HG03442 (cell line): ENCODE data around the gene ANKRD30A.
"Not testable (repeated sequence)": the region's sequence is repeated elsewhere in the genome, so short reads cannot be mapped to it uniquely, and the experiment has no call there.

Experiments
- ATAC-seq: cut with Tn5 transposase; IDR thresholded peaks from one replicate; pipeline ENCODE4 v1.9.1; 2021; ENCODE audit warnings: mild to moderate bottlenecking, moderate library complexity; ENCODE audit not compliant: unreplicated experiment

The ANKRD30A gene

DNA sequence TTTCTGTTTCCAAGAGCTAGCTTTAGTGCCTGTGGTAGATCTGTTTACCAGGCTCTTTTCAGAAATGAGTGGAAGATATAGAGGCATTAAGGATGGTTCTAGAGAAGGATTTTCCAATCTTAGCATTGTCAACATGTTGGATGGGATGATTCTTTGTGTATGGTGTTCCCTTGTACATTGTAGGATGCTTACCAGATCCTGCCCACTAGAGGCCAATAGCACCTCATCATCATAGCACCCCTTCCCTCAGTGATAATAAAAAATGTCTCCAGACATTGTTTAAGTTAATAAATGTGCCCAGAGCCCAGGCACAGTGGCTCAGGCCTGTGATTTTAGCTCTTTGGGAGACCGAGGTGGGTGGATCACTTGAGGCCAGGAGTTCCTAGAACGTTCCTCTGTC lies 121.2 kb downstream of the ANKRD30A start:
- no peak for ATAC-seq

DNA sequence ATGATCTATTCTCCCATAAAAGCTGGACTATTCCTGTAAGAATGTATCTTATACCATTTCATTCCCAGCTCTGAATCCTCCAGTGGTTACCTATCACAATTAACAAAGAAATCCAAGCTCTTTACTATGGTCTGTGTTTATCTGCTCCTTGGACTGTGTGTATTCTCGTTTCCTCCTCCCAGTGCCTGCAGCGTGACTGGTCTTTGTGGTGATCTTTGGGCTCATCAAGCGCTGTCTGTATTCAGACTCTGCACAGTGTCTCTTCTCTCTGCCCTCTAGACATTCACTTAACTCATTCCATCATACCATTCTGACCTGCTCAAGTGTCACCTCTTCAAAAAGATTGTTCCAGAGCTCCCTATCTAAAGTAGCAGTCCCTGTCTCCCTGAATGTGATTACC lies 130.4 kb downstream of the ANKRD30A start:
- not testable (repeated sequence) for ATAC-seq

DNA sequence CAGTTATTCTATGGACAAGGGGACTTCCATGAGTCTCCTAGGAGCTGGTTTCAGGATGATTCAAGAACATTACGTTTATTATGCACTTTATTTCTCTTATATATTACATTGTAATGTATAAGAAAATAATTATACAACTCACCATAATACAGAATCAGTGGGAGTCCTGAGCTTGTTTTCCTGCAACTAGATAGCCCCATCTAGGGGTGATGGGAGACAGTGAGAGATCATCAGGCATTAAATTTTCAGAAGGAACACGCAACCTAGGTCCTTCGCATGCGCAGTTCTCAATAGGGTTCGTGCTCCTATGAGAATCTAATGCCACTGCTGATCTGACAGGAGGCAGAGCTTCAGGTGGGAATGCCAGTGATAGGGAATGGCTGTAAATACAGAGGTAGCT lies 137.9 kb downstream of the ANKRD30A start:
- ATAC-seq, result no peak

DNA sequence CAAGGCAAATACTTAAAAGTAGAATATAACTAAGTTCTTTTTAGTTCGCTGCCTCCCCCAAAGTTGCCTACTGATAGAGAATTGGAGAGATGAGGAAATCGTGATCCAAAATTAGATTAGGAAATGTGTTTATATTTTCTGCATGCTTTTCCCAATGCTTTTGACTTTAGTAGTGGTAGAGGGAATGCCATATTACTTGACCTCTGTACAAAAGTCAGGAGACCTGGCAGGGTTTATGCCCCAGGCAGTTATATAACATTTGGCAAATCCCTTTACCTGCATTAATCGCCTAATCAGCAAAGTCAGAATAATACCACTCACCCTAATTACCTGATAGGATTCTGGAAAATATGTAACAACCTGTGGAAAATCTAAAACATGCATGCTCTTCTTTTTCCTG lies 142.9 kb downstream of the ANKRD30A start:
- no peak for ATAC-seq

DNA sequence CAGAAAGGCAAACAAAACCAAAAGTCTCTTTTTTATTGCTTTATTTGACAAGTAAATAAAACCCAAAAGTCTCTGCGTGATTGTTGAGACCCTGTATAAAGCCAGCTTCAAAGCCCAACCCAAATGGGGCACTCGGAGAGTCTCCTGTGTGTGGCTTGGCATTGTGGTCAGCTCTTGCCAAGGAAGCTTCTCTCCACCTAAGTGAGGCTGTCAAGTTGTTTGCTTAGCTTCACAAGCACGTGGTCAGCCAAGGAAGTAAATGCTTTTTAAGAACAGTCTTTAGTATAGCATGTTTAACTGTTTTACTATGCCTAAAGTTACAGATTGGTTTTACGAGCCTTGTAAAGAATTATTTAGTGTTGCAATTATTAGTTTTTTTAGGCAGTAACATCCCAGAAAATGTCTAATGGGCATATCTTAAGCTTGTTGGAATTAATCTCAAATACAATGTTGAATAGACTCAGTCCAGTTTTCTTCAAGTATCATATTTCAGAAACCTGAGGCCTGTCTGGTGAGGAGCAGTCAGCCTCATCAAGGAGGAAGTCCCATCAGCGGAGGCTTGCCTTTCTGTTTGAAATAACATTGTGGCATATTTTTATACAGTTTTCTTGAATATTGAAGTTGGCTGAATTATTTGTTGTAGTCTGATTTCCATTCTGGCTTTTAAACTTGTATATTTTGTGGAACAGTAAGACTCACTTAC lies 144.3 kb downstream of the ANKRD30A start:
- no peak for ATAC-seq

DNA sequence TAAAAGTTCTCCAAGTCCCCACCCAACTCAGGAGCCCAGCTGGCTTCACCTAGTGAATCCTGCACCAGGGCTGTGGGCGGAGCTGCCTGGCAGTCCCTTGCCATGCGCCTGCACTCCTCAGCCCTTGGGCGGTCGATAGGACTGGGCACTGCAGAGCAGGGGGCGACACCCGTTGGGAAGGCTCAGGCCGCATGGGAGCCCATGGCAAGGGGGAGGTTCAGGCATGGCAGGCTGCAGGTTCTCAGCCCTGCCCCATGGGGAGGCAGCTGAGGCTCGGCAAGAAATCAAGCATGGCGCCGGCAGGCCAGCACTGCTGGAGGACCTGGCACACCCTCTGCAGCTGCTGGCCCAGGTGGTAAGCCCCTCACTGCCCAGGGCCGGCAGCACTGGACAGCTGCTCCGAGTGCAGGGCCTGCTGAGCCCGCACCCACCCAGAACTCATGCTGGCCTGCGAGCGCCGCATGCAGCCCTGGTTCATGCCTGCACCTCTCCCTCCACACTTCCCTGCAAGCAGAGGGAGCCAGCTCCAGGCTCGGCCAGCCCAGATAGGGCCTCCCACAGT lies 149.9 kb downstream of the ANKRD30A start:
- ATAC-seq, result no peak

DNA sequence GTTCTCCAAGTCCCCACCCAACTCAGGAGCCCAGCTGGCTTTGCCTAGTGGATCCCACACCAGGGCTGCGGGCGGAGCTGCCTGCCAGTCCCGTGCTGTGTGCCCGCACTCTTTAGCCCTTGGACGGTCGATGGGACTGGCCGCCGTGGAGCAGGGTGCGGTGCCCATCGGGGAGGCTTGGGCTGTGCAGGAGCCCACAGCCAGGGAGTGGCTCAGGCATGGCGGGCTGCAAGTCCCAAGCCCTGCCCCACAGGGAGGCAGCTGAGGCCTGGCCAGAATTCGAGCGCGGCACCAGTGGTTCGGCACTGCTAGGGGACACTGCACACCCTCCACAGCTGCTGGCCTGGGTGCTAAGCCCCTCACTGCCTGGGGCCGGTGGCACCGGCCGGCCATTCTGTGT lies 159.7 kb downstream of the ANKRD30A start:
- ATAC-seq, result no peak

DNA sequence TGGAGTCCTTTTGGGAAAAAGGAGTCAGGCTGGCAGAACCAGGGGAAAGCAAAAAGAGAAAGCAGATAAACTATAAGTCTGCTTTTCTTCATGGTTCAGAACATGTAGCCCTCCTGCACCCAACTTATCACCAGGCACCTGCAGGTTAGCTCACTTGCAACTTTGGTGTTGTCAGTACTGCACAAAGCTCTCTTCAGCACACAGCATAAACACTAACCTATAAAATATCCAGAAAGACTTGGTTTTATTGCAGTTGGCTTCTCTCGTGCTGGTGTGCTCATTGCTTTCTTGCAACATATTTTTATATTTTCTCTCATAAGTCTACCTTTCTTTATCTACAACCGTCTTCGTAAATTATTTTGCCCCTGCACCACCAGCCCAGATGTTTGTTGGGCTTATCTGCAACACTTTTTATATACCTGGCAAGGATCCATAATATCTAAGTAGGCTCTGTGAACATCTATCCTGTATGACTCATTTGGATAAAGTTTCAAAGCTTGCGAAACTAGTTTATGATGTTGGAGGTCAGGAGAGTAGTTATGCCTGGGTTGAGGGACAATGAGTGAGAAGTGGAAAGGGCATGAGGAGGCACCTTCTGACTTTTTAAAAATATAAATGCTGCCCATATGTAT lies 164.6 kb downstream of the ANKRD30A start:
- ATAC-seq, result no peak

DNA sequence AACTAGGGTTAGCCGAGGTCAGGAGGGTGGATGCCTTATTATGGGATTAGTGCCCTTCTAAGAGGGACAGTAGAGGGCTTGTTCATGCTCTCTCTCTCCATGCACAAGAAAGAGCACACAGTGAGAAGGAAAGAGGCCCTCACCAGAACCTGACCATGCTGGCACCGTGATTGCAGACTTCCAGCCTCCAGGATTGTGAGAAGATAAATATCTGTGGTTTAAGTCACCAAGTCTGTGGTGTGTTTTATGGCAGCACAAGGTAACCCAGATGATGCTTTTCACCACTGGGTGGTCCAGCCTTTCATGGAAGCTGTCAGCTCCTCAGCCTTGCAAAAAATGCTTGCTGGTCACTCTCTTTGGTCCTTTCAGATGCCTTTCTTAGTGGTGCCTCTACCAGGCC lies 175.9 kb downstream of the ANKRD30A start:
- no peak for ATAC-seq

DNA sequence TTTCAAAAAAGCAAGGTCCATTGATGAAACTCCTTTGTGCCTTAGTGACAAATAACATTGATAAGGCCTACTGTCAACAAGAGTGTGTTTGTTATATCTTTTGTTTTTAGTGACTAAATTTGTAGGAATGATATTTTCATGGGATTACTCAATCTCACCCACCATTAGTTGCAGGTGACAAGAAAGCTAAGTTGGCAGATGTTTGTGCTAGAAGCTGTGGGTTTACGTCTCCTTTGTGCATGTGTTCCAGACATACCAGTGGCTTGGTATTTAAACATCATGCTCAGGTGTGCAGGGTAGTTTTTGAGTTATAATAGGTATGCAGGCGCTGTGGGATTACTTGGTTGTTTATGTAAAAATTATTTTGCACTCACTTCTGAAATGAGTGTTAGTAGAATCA lies 178.6 kb downstream of the ANKRD30A start:
- no peak for ATAC-seq

DNA sequence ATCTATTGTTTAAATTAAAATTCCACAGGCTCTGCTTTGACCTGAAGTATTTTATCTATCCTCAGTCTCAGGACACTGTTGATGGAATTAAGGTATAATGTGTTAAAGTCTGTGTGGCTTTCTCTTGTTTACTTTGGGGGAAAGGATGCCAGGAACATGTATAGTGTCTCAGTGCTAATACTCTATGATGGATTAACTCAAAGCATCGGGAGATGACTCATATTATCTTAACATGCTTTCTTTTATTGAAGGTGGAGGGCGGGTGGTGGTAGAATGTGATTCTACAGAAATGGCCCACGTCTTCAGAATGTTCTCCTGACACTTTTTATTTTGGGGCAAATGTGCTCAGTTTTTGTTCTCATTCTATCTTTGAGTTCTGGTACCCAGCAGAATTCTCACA lies 189.0 kb downstream of the ANKRD30A start:
- no peak for ATAC-seq

DNA sequence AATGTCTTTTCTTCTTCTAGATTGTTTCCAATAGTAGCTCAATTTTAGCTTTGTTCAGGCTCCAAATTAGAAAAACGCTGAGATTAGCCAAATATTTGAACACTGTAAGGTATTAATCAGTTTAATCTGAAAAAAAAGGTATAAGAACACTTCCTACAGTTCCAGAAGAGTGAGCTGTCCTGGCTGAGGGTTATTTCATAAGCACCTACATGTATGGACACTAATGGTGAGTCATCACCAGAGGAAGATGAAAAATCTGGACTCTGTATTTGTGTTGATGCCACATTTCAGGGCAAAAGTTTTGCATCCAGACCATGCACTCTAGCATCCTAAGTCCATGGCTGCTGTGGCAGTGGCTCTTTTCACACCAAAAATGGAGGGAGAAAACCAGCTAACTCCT lies 189.5 kb downstream of the ANKRD30A start:
- no peak for ATAC-seq

DNA sequence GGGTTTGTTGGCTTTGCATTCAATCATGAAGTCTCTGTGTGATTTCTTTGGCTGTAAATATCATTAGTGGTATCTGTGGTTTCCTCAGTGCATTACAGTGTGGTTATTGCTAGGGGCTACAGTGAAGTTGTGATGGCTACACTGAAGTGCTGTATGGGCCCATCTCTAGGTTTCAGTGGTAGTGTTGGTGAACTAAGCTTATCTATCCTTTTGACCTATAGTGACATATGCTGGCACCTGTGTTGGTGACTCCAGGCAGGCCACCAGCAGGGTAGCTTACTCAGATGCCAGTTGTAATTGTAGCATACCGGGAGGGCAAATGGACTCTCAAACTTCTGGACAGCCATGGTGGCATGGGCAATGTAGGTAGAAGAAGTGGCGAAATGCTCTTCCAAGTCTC lies 219.0 kb downstream of the ANKRD30A start:
- no peak for ATAC-seq

DNA sequence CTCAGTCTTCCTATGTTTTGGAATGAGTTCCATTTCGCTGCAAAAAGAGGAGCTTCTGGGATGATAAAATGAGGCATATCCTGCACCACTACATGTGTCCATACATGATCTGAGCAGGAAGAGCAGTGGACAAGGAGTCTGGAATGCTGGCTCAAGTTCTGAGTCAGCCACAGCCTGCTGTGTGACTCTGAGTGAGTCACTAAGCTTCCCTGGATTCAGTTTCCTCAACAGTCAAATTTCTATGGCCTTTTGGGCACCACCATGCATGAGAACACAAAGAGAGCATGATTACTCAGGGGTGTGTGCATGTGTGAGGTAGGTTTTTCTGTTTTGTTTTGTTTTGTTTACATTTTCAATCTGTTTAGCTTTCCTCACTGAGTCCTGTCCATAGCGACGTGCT lies 254.6 kb downstream of the ANKRD30A start:
- ATAC-seq, result no peak

DNA sequence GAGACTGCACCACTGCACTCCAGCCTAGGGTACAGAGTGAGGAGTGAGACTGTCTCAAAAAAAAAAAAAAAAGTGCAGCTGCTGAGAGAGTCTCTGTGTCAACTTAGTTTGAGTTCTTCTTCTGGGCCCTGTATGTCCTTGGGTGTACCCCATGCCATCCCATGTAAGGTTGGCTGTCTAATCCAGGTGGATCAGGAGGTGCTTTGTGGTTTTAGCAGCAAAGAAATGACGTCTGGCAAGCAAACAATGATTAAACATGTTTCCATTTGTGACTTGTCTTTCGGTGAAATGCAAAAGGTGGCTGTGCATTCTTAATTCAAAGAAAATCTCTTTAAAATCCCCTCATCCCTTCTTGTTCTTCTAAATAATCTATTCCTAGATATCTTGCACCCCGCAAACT lies 255.9 kb downstream of the ANKRD30A start:
- no peak for ATAC-seq

DNA sequence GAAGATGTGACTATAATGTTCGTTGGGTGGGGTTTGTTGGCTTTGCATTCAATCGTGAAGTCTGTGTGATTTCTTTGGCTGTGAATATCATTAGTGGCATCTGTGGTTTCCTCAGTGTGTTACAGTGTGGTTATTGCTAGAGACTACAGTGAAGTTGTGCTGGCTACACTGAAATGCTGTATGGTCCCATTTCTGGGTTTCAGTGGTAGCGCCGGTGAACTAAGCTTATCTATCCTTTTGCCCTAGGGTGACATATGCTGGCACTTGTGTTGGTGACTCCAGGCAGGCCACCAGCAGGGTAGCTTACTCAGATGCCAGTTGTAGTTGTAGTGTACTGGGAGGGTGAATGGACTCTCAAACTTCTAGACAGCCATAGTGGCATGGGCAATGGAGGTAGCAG lies 259.5 kb downstream of the ANKRD30A start:
- no peak for ATAC-seq

DNA sequence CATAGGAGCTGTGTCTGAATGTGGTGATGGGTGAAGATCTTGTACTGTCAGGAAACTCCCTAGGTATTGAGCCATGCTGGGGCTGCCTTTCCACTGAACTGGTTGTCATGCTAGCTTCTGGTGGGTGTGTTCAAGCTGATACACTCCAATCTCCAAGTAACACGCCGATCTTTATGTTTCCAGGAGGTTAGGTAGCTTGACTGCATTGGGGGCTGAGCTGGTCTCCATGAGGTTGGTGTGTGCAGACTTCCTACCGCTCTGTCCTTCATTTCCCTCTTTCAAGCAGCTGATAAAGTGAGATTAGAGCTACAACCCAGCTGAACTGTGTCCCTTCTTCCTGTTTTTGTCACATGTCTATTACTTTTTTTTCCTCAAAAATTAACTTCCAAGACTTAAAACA lies 265.5 kb downstream of the ANKRD30A start:
- no peak for ATAC-seq

DNA sequence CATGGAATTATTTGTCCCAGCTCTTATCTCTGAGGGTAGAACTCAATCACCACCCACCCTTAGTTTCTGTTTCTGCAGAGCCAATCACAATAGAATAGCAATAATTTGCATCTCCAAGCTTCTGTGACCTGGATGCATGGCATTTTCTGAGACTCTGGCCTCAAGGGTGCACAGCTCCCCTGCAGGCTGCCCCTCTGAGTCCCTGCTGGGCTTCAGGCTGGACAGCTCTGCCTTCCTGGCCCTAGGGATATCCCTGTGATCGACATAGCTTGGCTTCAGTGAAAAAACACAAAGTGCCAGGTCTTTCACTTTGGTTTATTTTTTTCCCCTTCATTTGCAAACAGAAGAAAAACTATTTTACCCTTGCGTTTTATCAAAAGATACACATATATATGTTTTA lies 275.4 kb downstream of the ANKRD30A start:
- ATAC-seq, result not testable (repeated sequence)

DNA sequence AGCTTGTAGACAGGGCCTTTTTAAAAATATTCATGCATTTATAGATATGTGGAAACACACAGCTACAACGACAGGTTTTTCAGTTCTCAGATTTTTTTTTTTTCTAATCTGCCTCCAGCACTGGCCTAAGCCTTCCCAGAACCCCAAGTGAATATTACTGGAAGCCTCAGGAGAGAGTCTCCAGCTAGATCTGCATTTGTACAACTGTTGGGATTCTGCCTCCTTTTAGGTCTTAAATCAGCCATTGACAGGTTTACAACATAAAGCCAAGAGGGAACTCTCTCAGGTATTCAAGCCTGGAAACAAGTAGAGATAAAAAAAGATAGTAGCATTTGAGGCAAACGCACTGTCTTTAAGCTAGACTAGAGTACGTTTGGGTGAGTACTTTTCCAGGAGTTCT lies 275.8 kb downstream of the ANKRD30A start:
- ATAC-seq, result no peak

DNA sequence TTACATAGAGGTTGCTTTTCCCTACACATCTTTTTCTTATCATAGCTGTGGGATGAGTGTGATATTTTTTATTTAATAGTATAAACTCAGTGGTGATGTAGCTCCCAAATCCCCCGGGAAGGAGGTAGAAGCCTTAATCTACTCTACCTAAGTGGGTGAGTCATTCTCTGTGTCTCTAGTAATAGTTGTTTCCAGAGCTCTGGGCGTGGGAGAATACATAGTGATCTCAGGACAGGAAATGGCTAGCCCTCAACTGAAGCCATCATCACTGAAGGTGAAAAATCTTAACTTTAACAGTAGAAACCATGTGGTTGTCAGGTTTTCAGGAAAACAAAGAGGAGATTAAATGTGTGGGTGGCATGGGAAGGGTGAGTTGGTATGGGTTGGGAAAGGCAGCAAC lies 278.4 kb downstream of the ANKRD30A start:
- no peak for ATAC-seq
